ENCODE measurements around the gene PTPN4.
A peak's percentile ranks its signal among the peaks of the same experiment; 100 is the strongest.
"Not testable (repeated sequence)": the region's sequence is repeated elsewhere in the genome, so short reads cannot be mapped to it uniquely, and the experiment has no call there.

Gene PTPN4

GRCh38 chr2:119947535-119947934 is 187.8 kb downstream of the PTPN4 start:
- FAIRE-seq, result no peak

- FAIRE-seq, result peak; percentile 43
These were observed 191.2 kb downstream of the PTPN4 start for GRCh38 chr2:119950966-119951365.

DNA sequence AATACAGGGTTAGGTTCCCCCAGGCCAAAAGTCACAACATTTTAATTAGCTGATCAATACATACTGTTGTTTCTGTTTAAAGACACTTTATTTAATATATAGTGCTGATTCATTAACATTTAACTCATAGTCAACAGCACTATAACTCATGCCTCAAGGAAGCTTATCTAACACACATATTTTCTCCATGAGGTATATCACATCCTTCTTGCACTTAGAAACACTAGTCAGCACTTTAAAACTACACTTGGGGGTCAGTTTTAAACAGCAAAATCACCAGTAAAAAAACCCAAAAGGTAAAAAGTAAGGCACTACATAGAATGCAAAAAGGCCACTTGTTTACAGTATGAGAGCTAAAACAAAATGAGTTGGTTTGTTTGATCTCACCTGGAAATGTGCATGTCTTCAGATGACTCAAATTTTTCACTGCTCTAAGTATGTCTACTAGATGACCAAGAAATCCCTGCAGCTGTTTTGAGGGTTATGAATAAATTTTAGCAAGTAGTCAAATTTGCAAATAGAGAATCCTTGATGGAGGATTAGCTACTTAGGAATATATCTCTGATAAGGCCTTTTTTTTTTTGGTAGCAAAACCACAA is 199.0 kb downstream of the PTPN4 start:
- no peak for FAIRE-seq

- no peak for FAIRE-seq
These were observed 201.1 kb downstream of the PTPN4 start for GRCh38 chr2:119960821-119961220.

- FAIRE-seq, result no peak
These were observed 222.2 kb downstream of the PTPN4 start for GRCh38 chr2:119981896-119982295.

GRCh38 chr2:119982506-119982905 is 222.8 kb downstream of the PTPN4 start:
- no peak for FAIRE-seq

- FAIRE-seq, result no peak
These were observed 223.4 kb downstream of the PTPN4 start for GRCh38 chr2:119983108-119983507.

DNA sequence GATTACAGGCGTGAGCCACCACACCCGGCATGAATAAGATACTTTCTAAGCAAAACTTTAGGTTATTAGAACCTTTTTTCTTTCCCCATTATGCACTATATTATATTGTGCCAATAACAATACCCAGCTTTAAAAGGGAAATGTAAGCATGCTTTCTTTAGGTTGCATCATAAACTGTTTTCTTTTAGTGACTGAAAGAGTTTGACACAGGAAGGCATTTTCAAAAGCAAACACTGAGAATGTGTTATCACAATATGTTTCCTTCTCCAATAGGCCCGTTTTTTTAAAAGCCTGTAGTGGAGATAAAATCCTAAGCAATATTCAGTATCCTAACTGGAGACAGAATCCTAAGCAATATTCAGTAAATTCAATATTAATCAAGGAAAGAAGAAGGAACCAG is 236.4 kb downstream of the PTPN4 start:
- FAIRE-seq, result no peak

DNA sequence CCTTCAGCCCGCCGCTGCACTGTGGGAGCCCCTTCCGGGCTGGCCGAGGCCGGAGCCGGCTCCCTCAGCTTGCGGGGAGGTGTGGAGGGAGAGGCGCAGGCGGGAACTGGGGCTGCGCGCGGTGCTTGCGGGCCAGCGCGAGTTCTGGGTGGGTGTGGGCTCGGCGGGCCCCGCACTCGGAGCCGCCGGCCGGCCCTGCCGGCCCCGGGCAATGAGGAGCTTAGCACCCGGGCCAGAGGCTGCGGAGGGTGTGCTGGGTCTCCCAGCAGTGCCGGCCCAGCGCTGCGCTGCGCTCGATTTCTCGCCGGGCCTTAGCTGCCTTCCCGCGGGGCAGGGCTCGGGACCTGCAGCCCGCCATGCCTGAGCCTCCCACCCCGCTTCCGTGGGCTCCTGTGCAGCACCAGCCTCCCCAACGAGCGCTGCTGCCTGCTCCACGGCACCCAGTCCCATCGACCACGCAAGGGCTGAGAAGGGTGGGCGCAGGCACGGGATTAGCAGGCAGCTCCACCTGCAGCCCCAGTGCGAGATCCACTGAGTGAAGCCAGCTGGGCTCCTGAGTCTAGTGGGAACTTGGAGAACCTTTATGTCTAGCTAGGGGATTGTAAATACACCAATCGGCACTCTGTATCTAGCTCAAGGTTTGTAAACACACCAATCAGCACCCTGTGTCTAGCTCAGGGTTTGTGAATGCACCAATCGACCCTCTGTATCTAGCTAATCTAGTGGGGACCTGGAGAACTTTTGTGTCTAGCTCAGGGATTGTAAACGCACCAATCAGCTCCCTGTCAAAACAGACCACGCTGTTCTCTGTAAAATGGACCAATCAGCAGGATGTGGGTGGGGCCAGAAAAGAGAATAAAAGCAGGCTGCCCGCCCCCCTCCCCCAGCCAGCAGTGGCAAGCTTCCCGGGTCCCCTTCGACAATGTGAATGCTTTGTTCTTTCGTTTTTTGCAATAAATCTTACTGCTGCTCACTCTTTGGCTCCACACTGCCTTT is 237.5 kb downstream of the PTPN4 start:
- not testable (repeated sequence) for FAIRE-seq

DNA sequence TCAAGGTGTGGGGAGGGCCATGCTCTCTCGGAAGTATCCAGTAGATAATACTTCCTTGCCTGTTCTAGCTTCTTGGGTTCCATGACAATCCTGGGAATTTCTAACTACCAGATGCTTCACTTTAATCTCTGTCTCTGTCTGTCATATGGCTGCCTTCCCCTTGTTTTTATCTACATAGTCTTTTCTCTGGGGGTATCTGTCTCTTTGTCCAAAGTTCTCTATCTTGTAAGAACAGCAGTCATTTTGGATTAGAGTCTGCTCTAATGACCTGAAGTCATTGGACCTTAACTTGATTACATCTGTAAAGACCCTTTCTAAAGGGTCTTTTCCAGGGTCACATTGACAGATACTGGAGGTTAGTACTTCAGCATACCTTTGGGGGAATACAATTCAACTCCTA is 241.7 kb downstream of the PTPN4 start:
- no peak for FAIRE-seq

DNA sequence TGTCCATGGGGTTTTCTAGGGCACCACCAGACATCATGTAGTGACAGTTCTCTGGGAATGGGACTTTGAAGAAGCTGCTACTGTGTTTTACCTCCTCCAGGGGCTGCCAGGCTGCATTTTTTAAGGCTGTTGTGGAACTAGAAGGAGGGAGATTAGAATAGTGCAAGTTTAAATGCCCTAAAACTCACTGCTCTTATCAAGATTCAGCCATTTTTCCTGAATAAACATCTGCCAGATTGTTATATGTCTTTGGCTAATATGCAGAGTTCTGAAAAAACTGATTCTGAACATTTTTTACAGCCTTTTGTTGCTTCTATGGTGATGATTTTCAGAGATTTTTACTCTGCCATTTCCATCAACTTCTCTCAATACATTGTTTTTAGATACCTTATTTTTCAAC is 244.5 kb downstream of the PTPN4 start:
- FAIRE-seq, result no peak

GRCh38 chr2:120005834-120006521 is 246.3 kb downstream of the PTPN4 start:
- FAIRE-seq, result no peak

- no peak for FAIRE-seq
These were observed 248.1 kb downstream of the PTPN4 start for GRCh38 chr2:120007851-120008250.

DNA sequence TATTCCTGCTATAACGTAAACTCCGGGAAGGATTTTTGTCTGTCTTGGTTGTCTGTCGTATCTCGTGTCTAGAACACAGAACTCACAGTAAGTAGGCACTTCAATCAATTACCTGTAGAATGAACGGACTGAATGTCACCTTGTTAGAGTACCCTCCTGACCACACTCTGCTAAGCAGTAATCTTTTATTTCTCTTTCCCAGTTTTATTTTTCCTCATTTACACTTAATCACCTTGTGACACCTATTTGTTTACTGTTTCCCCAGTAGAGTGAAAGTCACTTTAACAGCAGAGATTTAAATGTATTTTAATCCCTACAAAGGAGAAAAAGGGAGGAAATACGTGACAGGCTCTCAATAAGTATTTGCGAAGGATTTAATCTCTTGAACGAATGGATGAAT is 252.6 kb downstream of the PTPN4 start:
- FAIRE-seq, result no peak

GRCh38 chr2:120012771-120013596 is 253.3 kb downstream of the PTPN4 start, which contains the start of gene EPB41L5:
Gene EPB41L5 (plus strand): TSS chr2:120013077. CDS start chr2:120019085, 6,008 bp downstream.
- FAIRE-seq, result no peak

DNA sequence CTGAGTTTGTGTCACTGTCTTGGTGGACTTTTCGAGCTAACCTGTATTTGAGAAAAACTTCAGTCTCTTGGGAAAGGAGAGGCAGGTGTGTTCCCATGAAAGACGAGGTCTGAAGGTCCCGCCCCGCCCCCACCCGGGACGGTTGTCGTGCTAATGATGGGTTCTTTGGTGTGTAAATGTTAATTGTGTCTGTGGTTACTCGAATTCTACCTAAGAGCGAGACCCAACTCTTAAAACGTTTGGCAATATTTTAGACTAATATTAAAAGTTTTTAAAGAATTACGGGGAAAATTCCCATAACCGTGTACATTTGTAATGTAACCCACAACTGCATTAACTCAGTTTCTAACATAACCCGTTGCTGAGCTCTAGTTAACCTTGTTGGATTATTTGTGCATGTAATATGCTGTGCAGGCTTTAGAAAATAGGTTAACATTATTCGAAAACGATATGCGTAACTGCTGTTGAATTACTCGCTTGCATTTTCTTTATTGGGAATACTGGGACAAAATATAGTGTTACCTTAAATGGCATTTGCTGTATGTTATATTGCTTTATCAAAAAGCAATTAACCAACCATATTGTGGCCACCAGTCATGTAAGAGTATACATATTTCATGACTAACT is 254.0 kb downstream of the PTPN4 start:
- no peak for FAIRE-seq

DNA sequence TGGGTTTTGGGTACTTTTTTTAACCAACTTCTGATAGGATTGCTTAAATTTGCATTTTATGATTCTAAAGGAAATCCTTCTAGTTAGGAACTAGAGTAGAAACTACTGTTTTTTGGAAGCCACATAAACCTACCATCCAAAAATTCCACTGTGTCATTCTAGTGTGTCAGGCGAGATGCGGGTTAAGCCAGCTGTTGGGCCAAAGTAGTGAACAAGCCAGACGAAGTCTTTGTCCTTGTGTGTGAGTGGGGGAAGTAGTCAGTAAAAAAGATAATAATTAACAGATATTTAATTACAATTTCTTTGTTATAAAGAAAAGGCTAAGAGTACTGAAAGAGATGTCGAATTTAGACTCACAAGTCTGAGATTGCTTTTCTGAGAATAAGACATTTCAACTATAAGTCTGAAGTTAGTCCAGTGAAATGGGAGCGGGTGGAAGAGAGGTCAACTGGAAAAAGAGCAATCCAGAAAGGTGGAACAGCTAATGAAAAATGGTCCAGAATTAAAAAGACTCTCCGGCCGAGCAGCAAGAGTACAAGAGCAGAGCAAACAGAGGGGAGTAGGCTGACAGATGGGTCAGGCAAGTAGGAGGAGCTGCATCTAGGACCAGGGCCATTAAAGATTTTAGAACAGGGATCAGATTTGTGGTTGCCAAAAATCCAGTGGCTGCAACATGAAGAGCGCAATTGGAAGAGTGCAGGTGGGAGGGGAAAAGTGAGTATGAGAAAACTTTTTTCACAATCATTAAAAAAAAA is 254.7 kb downstream of the PTPN4 start:
- no peak for FAIRE-seq

DNA sequence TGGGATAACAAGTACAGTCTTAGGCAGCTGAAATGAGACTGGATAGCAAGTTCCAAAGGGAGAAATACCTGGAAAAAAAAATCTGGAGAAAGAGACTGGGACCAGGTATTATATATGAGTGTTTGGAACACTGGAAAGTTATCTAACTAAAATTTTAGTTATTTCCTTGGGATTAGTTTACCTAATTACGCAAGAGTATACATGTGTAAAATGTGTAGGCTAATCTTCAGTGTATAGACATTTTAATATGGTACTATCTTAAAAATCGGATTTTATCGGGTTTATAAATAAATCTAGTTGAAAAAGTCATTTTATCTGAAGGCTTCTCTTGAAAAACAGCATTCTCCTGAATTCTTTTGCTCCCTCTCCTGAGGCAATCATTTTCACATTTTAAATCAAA is 257.1 kb downstream of the PTPN4 start:
- no peak for FAIRE-seq

GRCh38 chr2:120017201-120017600 is 257.5 kb downstream of the PTPN4 start:
- FAIRE-seq, result no peak

DNA sequence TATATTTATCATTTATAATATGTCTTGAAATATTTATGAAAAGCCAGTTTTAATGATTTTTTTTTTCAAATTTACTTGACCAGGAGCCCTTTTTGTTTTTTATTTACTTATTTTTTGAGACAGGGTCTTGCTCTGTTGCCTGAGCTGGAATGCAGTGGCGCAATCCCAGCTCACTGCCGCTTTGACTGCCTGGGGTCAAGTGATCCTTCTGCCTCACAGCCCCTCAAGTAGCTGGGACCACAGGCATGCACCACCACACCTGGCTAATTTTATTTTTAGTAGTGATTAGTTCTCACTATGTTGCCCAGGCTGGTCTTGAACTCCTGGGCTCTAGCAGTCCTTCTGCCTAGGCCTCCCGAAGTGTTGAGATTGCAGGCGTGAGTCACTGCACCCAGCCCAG is 258.8 kb downstream of the PTPN4 start:
- FAIRE-seq, result no peak

- no peak for FAIRE-seq
These were observed 260.8 kb downstream of the PTPN4 start for GRCh38 chr2:120020554-120020953.
